ENCODE data around the gene RNF215.

Gene RNF215

GRCh38 chr22:30393885-30394284 is 6.7 kb upstream of the RNF215 start:
- DNase-seq = no peak

GRCh38 chr22:30393322-30393680 is 6.1 kb upstream of the RNF215 start:
- DNase-seq = no peak

- DNase-seq = no peak
Observed at GRCh38 chr22:30392661-30393321, 5.6 kb upstream of the RNF215 start.

GRCh38 chr22:30390974-30391691 is 3.9 kb upstream of the RNF215 start:
- DNase-seq = peak; percentile 47 to 84 (median 67)

GRCh38 chr22:30386608-30386959 is 627 bp downstream of the RNF215 start:
- no peak for DNase-seq

- no peak for DNase-seq
Observed at GRCh38 chr22:30385942-30386341, 1.3 kb downstream of the RNF215 start.

GRCh38 chr22:30383061-30383460 is 4.2 kb downstream of the RNF215 start:
- no peak for DNase-seq

GRCh38 chr22:30382340-30382739 is 4.9 kb downstream of the RNF215 start:
- no peak for DNase-seq

GRCh38 chr22:30381264-30381663 is 5.9 kb downstream of the RNF215 start:
- no peak for DNase-seq

- no peak for DNase-seq
Observed at GRCh38 chr22:30380011-30380410, 7.2 kb downstream of the RNF215 start.

- no peak for DNase-seq
Observed at GRCh38 chr22:30375312-30375849, 11.8 kb downstream of the RNF215 start.

- DNase-seq = no peak
Observed at GRCh38 chr22:30373331-30374325, 13.6 kb downstream of the RNF215 start.

- no peak for DNase-seq
Observed at GRCh38 chr22:30372915-30373314, 14.3 kb downstream of the RNF215 start.

GRCh38 chr22:30371981-30372380 is 15.2 kb downstream of the RNF215 start:
- DNase-seq = no peak

GRCh38 chr22:30371321-30371720 is 15.9 kb downstream of the RNF215 start:
- DNase-seq = no peak

GRCh38 chr22:30370641-30371230 is 16.5 kb downstream of the RNF215 start:
- DNase-seq = no peak

- DNase-seq = no peak
Observed at GRCh38 chr22:30368420-30368819, 18.8 kb downstream of the RNF215 start.

GRCh38 chr22:30365891-30366290 is 21.3 kb downstream of the RNF215 start:
- no peak for DNase-seq

GRCh38 chr22:30362651-30363281 is 24.4 kb downstream of the RNF215 start:
- DNase-seq = no peak

- no peak for DNase-seq
Observed at GRCh38 chr22:30361916-30362650, 25.1 kb downstream of the RNF215 start.

GRCh38 chr22:30358541-30358940 is 28.7 kb downstream of the RNF215 start:
- DNase-seq = no peak

All from T-helper 2 cell (primary cell).